Measurements from ENCODE around the gene KIAA0513.

KIAA0513 gene

GRCh38 chr16:85138825-85139627, 111.4 kb downstream of the KIAA0513 start:
- DNase-seq: peak; percentile 33

GRCh38 chr16:85139881-85140339, 112.3 kb downstream of the KIAA0513 start:
- DNase-seq: no peak

- no peak for DNase-seq
These were observed 112.9 kb downstream of the KIAA0513 start for GRCh38 chr16:85140455-85141012.

DNA sequence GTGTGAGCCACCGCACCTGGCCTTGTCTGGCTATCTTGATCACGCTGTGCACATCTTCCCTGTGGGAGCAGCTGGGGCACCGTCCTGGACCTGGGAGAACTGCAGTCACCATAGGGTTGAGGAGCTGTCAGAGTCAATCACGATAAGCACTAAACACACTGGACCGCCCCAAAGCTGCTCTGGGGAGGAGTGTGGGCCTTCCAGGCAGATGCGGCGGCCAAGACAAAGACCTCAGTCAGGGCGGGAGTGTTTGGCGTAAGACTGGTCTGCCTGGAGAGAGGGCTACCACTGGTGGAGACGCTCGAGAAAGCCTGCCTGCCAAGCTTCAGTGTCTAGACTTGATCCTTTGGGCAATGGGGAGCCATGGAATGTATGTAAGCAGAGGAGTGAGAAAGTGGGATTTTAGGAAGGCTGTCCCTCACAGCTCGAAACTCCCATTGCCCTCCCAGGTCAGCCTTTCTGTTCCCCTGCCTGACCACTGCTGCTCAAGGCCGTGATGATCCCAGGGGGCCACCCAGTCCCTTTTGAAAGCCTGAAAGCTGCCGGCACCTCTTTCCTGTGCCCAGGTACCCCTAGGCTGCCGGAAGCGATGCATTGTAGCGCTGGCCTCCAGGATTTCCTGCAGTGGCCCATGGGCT, 114.0 kb downstream of the KIAA0513 start:
- no peak for DNase-seq

DNA sequence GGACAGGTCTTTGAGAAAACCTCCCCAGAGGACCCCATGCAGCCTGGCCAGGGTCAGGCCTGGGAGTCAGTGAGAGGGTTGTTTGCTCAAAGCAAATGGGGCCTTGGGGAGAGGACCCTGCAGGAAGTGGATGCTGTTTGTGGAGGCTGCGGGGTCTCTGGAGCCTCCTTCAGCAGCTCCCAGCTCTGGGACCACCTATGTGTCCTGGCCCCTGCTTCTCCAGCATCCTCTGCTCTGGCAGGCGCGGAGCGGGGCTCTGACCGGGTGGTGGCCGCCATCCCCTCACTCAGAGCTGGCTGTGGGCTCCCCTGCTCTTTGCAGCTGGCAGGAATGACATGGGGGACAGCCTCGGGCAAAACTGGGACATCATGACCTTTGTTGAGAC, 114.5 kb downstream of the KIAA0513 start:
- no peak for DNase-seq

DNA sequence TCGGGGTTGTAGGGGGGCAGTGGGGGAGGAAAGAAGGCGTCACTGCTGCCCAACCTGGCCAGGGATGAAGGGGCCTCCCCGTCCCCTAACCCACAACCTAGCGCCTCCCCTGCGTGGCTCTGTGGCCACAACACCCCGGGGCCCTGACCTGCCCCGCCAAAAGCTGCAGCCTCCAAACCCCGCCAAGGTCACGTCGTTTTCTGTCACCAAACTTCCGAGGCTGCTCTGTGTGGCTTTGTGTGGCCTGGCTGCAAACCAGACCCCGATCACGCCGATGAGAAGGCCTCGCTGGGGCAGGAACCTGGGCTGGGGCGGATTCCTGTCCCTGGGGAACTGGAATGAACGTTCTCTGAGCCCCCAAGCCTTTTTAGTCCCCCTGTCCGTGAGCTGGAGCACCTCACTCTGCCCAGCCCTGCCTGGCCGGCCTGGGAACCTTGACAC, 115.2 kb downstream of the KIAA0513 start:
- no peak for DNase-seq
